HG02642 (cell line): ENCODE measurements around the gene NAB1.
"Not testable (repeated sequence)": the region's sequence is repeated elsewhere in the genome, so short reads cannot be mapped to it uniquely, and the experiment has no call there.

ENCODE experiments used
- ATAC-seq: cut with Tn5 transposase; IDR thresholded peaks from one replicate; pipeline ENCODE4 v1.9.1; 2021; ENCODE audit warnings: mild to moderate bottlenecking; ENCODE audit not compliant: unreplicated experiment, poor library complexity

The NAB1 gene, protein sequence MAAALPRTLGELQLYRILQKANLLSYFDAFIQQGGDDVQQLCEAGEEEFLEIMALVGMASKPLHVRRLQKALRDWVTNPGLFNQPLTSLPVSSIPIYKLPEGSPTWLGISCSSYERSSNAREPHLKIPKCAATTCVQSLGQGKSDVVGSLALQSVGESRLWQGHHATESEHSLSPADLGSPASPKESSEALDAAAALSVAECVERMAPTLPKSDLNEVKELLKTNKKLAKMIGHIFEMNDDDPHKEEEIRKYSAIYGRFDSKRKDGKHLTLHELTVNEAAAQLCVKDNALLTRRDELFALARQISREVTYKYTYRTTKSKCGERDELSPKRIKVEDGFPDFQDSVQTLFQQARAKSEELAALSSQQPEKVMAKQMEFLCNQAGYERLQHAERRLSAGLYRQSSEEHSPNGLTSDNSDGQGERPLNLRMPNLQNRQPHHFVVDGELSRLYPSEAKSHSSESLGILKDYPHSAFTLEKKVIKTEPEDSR

GRCh38 chr2:190649035-190649797 is at the start of gene NAB1:
TSS of gene NAB1 (plus strand) at chr2:190649083. CDS start at chr2:190659177, 10,094 bp downstream.
- peak; percentile 56 for ATAC-seq

DNA sequence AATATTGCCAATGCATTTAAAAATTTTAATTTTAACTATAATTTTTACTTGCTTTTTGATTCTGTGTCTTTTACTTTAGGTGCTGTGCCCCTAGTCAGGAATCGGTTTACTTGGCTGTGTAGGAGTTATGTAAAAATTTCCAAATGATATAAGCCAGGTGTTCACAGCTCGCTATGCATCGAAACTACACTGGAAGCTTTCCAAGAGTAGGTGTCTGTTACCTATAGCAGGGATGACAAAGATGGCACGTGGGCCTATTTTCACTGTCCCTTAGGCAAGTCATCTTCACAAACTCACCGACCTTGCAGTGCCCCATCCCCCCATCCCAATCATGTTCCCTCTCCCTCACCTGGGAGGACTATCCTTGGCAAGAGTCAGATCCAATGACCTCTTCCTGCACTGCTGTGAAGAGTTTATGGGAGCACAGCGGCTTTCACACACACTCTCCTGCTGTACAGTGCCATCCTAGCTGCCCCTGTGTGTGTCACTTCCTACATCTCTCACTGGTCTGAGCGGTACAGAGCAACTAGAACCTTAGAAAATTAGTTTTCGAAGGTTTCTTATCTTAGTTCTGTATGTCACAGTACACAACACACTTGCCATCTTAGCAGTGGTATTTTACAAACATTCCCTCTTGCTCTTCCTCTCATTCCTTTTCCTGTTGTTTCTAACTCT is 49.2 kb upstream of the NAB1 start:
- ATAC-seq, result no peak

DNA sequence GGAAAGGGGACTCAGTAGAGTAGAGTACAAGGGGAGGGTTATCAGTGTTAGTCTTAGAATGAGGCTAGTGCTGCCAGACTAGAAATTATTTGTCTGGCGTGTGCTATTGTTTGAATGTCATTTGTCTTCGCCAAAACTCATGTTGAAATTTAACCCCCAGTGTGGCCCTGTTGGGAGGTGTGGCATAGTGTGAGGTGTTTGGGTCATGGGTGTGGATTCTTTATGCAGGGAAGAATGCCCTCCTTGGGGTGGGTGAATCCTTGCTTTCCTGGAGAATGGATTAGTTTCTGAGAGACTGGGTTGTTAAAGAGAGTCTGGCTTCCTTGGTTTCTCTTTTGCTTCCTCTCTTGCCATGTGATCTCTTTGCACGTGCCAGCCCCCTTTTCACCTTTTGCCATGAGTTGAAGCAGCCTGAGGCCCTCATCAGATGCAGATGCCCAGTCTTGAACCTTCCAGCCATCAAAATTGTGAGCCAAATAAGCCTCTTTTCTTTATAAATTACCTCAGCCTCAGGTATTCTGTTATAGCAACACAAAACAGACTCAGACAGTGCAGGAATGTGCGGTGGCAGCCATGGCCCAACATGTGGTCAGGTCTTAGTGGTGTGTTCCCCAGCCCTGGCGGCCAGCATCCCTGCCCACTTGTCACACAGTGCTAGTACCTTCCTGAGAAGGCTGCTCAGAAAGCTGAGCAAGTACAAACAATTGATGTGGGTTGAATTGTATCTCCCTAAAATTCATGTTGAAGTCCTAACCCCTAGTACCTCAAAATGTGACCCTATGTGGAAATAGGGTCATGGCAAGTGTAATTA is 48.4 kb upstream of the NAB1 start:
- no peak for ATAC-seq

DNA sequence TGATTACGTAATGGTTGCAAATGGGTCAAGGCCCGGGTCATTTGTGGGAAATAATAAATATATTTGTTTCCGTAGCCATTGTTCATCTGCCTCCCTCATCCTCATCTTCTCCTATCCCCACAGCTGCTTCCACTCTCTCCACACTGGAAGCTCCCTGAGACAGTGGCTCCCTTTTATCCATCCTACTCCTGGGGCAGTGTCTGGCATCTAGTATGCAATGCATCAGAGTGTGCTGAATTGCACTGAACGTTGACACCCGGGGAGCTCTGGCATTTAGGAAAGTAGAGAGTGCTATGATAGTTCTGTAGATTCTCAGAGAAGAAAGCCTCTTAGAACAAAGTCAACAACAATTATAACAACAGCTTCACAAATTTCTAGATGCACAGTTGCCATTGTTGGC is 45.5 kb upstream of the NAB1 start:
- no peak for ATAC-seq

- no peak for ATAC-seq
These were observed 41.8 kb upstream of the NAB1 start for GRCh38 chr2:190607014-190607597.

- no peak for ATAC-seq
These were observed 41.1 kb upstream of the NAB1 start for GRCh38 chr2:190607657-190608357.

GRCh38 chr2:190608863-190609262 is 40.0 kb upstream of the NAB1 start:
- not testable (repeated sequence) for ATAC-seq

DNA sequence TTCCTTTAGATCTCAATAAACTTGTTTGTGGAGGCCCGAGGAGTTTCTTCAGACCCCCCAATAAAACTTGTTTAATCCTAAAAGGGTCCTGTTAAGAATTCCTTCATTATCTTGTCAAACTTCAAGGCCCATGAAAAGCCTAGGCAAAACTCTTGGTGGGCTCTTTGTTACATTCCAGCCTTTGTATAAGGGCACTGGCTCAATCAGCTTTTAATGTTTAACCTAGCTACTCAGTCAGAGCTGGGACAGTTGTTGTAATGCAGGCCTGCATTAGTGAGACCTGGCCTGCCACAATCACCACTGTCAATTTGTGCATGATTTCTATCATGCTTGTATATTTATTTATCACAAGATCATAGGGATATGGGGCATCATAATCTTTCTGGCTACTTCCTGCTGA is 39.5 kb upstream of the NAB1 start:
- not testable (repeated sequence) for ATAC-seq

DNA sequence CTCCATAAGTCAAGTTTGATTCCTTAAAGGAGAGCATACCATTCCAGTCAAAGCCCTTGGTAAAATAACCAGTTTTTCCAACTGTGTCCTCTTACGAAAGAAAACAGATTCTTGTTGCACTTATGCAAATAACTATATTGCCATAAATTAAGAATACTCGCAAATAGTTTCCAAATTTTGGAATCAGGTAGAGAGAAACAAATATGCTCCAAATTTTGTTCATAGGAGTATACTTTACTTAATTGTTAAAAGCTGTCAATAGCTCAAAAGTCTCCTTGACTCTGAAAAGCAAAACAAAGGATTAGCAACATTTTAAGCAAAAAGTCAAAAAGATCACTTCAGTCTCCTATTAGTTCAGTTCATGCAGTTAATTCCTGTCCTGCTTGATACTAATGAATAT is 38.4 kb upstream of the NAB1 start:
- ATAC-seq, result not testable (repeated sequence)

GRCh38 chr2:190615555-190616200 is 33.2 kb upstream of the NAB1 start:
- no peak for ATAC-seq

DNA sequence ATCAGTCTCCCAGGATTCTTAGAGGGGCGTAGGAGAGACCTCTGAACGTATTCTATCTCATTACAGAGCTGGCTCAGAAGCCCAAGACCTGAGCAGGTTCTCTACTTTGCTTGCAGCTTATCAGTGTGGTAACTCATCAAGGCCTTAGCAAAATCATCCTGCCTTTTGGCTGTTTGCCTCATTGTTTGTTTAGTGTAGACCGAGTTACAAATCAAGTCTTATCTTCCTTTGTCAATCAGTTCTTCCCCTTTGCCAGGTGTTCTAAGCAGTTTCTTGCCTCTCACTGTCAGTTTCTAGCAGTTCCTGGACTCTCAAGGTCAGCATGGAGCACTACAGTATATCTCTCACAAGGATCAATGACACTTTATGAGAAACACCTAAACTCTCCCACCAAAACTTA is 30.9 kb upstream of the NAB1 start:
- ATAC-seq, result no peak

- no peak for ATAC-seq
These were observed 23.2 kb upstream of the NAB1 start for GRCh38 chr2:190625691-190626090.

- ATAC-seq, result no peak
These were observed 22.2 kb upstream of the NAB1 start for GRCh38 chr2:190626641-190627210.

GRCh38 chr2:190627448-190628412 is 21.2 kb upstream of the NAB1 start:
- peak; percentile 89 for ATAC-seq

DNA sequence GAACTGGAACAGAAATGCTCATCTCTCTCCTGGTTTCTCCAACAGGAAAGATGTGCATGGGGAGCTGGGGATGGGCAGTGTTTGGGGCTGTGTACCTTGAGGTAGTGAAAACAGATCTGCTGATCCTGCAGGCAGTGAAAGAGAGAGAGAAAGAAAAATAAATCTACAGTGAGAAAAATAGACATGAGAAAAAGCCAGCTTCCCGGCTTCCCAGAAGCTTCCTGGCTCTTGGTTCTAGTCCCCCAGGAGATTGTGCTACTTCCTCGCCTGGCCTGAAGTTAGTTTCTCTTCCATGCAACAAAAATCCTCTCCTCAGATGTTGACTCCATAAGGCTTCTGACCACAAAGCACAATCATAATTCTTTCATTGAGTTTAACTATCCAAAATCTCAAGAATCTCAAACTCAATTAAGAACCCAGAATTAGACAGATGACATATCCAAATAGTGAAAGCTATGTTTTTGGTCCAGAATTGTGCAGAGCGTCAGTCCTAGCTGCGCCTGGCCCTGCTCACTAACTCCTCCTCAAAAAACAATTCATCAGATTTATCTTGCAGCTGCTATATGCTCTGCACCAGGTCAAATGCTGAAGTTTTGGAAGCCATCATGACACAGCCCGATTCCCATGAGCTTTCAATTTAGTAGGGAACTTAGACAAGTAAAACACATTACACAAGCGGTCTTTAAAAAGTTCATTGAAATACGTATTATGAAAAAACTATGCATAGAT is 20.1 kb upstream of the NAB1 start:
- no peak for ATAC-seq

GRCh38 chr2:190634381-190634780 is 14.5 kb upstream of the NAB1 start:
- ATAC-seq, result no peak
